ENCODE data around the gene SGTA. TPM values are rescaled to one million over a fixed set of nuclear protein-coding genes. Genes with fewer than 3 reads are reported as not detected.

Gene SGTA
- total RNA-seq, 1 experiment from 2014 or later = 109 TPM

DNA sequence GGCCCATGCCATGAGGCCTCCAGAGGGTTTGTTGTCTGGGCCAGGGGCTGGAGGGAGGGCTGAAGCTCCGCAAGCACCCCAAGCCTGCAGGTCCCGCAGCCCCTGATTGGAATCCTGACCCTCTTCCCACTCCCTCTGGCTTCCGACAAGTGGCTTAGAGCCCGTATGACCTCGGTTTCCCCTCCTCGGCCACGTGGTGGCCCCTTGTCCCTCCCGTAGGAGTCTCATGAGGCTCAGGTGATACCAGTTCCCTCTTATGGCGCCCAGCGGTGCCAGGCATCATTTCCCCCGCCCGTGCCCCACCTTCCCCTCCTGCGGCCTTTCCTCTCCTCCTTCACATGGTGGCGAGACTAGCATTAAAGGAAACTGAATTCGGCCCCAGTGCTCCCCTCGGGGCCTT is 8.4 kb upstream of the SGTA start (continued):
- TF ChIP-seq MAX (IDR thresholded peaks at IDR 0.05) = no peak
- TF ChIP-seq SIN3A (IDR thresholded peaks at IDR 0.05; ENCODE audit: low read depth) = no peak
- no peak for TF ChIP-seq ZFX (IDR thresholded peaks at IDR 0.05)

DNA sequence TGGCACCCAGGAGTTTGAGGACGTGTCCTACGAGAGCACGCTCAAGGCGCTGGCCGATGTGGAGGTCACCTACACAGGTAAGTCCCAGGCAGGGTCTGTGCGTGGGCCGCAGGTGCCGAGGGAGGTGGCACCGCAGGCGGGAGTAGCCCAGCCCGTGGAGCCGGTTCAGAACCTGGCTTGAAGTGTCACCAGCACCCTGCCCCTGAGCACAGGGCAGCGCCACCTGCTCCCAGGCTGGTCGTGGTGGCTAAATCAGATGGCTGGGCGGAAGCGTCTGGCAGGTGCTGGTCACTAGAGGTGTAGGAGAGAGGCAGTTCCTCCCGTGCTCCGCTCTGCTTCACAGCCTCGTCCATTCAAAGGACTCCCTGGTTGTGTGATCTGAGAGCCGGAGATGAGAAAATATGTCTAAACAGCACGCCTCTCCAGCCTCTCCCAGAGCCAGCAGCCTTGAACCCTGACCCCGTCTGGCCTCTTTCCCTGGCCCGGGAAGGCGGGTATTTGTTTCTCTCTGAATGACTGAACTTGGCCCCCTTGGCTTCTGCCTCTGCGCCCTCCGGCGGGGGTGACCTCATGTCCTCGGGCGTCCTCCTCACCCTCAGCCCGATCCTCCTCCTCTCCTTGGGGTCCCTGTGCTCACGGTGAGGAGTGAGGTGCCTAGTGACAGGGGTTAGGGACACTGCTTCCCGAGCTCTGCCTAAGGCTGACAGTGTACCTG is 7.6 kb upstream of the SGTA start:
- Histone ChIP-seq H3K27me3 (ENCODE audit: insufficient read depth, low read length) (no peaks in the 10 kb centered on the region), H3K9ac (ENCODE audit: low read length) (no peak overlapping the region), H4K20me1 (ENCODE audit: insufficient read depth) (no peaks in the 10 kb centered on the region), H3K9me2 (ENCODE audit: insufficient read depth) (no peaks in the 10 kb centered on the region), H2AFZ (ENCODE audit: low read depth, low read length, poor library complexity, severe bottlenecking) (no peak overlapping the region), H3K27ac (ENCODE audit: low read depth, low read length) (no peak overlapping the region), H3K79me2 (ENCODE audit: insufficient read depth, low read length) (peaks cover 79% of the 10 kb centered on the region), H3K36me3 (ENCODE audit: control insufficient read depth in 1 of 2, insufficient read depth in 2 of 2, low read length in 2 of 2) (peaks cover 25 to 37% of the 10 kb centered on the region in 2 experiments; a peak in 3 of 4 replicates), H3K9me3 (ENCODE audit: control insufficient read depth in 1 of 2, insufficient read depth in 1 of 2, low read depth in 1 of 2, low read length in 2 of 2) (no peaks in the 10 kb centered on the region), H3K4me2 (ENCODE audit: low read length) (no peak overlapping the region), H3K4me3 (replicated peaks in 1 of 2; ENCODE audit: low read depth in 1 of 2, low read length in 2 of 2) (no peak overlapping the region), H3K4me1 (ENCODE audit: control insufficient read depth in 1 of 2, insufficient read depth in 2 of 2, low read length in 2 of 2) (peaks cover 4 to 12% of the 10 kb centered on the region in 2 experiments)
- no peak for TF ChIP-seq CTCF (IDR thresholded peaks at IDR 0.05 in 2 of 3, conservative IDR thresholded peaks at IDR 0.05 in 1 of 3; ENCODE audit: borderline replicate concordance in 1 of 3, insufficient read depth in 1 of 3, low read depth in 2 of 3, low read length in 2 of 3)
- TF ChIP-seq MAX (IDR thresholded peaks at IDR 0.05) = no peak
- TF ChIP-seq FOSL1 (IDR thresholded peaks at IDR 0.05; ENCODE audit: low read depth) = no peak
- no peak for TF ChIP-seq POLR2A (IDR thresholded peaks at IDR 0.05; ENCODE audit: borderline replicate concordance, extremely low read depth, insufficient read depth, insufficient read length)
- TF ChIP-seq ZNF274 (IDR thresholded peaks at IDR 0.05; ENCODE audit: low read depth, low read length) = no peak
- no peak for TF ChIP-seq CEBPB (IDR thresholded peaks at IDR 0.05; ENCODE audit: low read depth)
- TF ChIP-seq YY1 (IDR thresholded peaks at IDR 0.05; ENCODE audit: extremely low read depth, insufficient replicate concordance, low read depth, low read length) = no peak
- TF ChIP-seq SIN3A (IDR thresholded peaks at IDR 0.05; ENCODE audit: low read depth) = no peak
- no peak for TF ChIP-seq ZFX (IDR thresholded peaks at IDR 0.05)
- TF ChIP-seq TCF7L2 (IDR thresholded peaks at IDR 0.05; ENCODE audit: borderline replicate concordance, extremely low read depth, insufficient read depth, insufficient read length) = no peak
- TF ChIP-seq EZH2 (IDR thresholded peaks at IDR 0.05) = no peak
- intact Hi-C loops (cut with micrococcal nuclease) = no loop called here
- no peak for ATAC-seq
- no TSS peak for BruUV-seq (replicated peaks)
- POLR2A ChIA-PET = no interaction called here
- CTCF ChIA-PET = no interaction called here
- DNase-seq (ENCODE audit: low read depth, low spot score) = no peak
- RAD21 ChIA-PET (ENCODE audit: low non-redundant PET in 1 of 2, low total read pairs in 2 of 2, uncharacterized antibody in 2 of 2, unreplicated experiment in 2 of 2) = no interaction called here

Data from HCT116 (cell line).